OCI-LY3 (cell line): ENCODE results near the gene DPPA4.

Experiments used
- EZH2phosphoT487 ChIP-seq: fragments of 200-600 bp; shearing (Covaris generic); IDR thresholded peaks from 2 replicates; pipeline ENCODE4 v1.6.1; 2018; ENCODE audit warnings: antibody characterized with exemption, mixed run types, low read depth
- TF ChIP-seq, protein P1 (sequence below): fragments of 200-600, 300-600 bp; sonication (generic); IDR thresholded peaks from 2 replicates; pipeline ENCODE4 v1.5.1; 2014; ENCODE audit warnings: antibody characterized with exemption, low read length, low read depth

DNA sequence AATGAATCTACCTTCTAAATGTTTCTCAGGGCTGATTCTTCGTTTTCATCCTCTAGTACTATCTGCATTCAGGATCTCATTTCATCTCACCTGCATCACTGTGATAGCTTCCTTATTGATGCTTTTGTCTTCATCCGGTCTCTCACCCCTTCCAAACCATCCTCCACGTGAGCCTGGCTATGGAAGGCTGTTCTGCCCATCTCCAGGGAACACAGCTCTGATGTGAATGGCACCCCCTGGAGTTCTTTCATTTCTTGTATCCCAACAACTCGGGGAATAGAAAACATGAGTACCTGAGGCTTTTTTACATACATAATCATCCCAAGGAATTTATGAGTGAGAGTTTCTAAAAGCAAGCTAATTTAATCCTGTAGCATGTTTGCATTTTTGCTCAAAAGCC lies 8.8 kb upstream of the DPPA4 start:
- TF ChIP-seq, protein P1, sequence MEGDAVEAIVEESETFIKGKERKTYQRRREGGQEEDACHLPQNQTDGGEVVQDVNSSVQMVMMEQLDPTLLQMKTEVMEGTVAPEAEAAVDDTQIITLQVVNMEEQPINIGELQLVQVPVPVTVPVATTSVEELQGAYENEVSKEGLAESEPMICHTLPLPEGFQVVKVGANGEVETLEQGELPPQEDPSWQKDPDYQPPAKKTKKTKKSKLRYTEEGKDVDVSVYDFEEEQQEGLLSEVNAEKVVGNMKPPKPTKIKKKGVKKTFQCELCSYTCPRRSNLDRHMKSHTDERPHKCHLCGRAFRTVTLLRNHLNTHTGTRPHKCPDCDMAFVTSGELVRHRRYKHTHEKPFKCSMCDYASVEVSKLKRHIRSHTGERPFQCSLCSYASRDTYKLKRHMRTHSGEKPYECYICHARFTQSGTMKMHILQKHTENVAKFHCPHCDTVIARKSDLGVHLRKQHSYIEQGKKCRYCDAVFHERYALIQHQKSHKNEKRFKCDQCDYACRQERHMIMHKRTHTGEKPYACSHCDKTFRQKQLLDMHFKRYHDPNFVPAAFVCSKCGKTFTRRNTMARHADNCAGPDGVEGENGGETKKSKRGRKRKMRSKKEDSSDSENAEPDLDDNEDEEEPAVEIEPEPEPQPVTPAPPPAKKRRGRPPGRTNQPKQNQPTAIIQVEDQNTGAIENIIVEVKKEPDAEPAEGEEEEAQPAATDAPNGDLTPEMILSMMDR, result no peak
- TF ChIP-seq EZH2phosphoT487, result no peak
